HG03135 (cell line): Measurements from ENCODE around the gene CYB5R4.
"Not testable (repeated sequence)": the region's sequence is repeated elsewhere in the genome, so short reads cannot be mapped to it uniquely, and the experiment has no call there.

ENCODE experiments used
- ATAC-seq: cut with Tn5 transposase; IDR thresholded peaks from one replicate; pipeline ENCODE4 v1.9.1; 2021; ENCODE audit warnings: mild to moderate bottlenecking, moderate library complexity; ENCODE audit not compliant: unreplicated experiment

The CYB5R4 gene

GRCh38 chr6:83862776-83863471 lies 3.4 kb downstream of the CYB5R4 start:
- ATAC-seq, result no peak

DNA sequence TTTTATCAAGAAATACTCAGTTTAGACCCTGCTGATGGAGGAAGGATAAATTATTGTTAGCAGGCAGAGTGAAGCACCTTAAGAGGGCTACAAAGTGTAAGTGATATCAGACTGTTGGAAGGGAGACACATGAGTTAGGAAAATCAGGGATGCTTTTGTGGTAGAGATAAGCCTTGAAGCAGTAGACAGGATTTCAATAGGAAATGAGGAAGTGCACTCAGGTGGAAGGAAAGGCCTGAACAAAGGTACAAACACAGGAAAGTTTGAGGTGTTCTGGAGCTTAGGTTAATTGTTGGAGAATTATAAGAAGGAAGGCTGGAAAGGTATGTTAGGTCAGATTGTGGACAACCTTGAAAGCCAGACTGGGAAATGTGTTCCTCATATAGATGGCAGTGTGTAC lies 7.6 kb downstream of the CYB5R4 start:
- no peak for ATAC-seq

GRCh38 chr6:83867527-83868161 lies 8.2 kb downstream of the CYB5R4 start:
- ATAC-seq, result no peak

DNA sequence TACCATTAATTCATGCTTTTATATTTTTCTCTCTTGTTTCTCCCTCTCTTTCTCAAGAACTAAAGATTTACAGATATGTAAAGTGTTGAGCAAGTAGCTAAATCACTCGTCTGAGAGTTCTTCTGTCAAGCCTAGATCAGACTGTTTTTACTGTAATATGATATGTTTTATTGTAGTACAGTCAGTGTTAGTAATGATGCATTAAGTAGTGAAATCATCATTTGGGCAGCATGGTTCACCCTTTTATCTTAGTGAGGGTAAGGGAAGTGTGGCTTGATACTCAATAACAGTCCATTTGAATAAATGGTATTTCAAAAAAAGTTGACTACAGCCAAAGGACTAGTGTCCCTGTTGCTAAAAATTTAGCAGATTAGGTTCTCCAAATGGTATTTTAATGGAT lies 9.2 kb downstream of the CYB5R4 start:
- ATAC-seq, result no peak

DNA sequence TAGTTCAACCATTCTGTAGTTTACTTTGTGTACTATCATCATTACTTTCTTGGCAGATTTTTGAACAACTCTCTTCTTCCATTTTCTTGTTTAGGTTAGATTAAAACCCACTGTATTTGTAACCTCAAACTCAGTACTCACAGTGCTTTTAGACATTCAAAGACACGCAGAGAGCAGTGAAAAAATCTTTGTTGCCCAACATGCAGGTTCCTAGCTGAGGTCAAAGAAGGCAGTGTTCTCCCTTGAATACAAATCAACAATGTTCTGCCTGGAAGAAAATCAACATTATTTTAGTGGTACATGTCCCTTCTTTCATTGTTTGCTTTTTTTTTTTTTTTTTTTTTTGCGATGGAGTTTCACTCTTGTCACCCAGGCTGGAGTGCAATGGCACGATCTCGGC lies 11.2 kb downstream of the CYB5R4 start:
- no peak for ATAC-seq

- no peak for ATAC-seq
These were observed 13.1 kb downstream of the CYB5R4 start for GRCh38 chr6:83872386-83873118.

DNA sequence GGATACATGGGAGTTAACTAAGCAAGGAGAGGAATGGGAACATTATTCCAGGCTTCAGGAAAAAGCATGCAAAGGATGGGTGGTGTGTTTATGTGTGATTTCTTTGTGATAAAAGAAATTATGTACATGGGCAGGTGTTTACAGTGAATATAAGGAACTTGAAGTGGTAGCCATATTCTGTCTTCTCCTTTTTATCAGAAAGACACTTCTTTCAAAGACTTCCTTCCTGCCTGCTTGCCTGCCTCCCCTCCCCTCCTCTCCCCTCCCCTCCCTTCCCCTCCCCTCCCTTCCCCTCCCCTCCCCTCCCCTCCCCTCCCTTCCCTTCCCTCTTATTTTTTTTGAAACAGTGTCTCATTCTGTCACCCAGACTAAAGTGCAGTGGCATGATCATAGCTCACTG lies 14.4 kb downstream of the CYB5R4 start:
- ATAC-seq, result no peak

GRCh38 chr6:83875843-83876242 lies 16.4 kb downstream of the CYB5R4 start:
- no peak for ATAC-seq

DNA sequence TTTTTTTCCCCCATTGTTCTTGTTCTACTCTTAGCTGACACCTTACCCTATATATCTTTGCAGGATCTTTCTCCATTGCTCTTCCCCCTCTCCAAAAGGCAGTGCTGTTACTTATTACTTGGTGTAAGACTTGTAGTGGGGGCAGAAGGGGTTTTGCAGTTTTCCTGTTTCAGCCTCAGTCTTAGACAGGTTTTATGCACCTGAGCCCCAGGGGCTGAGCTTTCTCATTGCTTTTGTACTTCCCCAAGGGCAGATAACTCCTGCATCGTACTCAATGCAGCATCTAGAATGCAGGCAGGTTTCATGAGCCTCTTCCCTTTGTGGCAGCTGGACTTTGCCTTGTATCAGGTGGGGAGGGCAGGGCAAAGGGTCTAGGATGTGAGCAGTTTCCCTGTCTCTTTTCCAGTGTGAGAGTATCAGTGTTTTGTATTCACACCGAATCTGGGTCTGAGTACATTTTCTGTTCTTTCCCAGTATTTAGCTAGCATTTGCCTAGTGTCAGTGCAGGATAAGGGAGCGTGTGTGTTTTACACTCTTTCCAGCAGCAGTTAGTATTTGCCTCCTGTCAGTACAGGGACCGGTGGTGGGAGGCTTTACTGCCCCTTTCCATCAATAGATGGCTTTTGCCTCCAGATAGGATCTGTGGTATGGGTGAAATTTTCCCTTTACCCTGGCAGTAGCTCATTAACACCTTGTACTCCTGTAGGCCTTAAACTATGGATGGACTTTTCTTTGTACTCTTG lies 19.6 kb downstream of the CYB5R4 start:
- ATAC-seq, result no peak

- ATAC-seq, result no peak
These were observed 20.3 kb downstream of the CYB5R4 start for GRCh38 chr6:83879746-83880145.

DNA sequence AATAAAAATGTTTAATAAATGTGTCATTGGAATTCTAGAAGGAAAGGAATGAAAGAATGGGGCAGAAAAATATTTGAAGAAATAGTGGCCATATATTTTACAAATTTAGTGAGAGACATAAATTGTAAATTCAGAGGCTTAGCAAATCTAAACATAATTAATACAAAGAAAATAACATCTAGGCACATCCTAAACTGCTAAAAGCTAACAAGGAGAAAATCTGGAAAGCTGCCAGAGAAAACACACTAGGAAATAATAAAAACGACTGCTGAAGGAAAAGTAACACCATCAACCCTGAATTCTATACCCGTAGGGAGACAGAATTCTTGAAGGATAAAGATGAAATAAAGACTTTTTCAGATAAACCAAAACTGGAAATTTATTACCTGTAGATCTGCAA lies 23.8 kb downstream of the CYB5R4 start:
- ATAC-seq, result no peak

DNA sequence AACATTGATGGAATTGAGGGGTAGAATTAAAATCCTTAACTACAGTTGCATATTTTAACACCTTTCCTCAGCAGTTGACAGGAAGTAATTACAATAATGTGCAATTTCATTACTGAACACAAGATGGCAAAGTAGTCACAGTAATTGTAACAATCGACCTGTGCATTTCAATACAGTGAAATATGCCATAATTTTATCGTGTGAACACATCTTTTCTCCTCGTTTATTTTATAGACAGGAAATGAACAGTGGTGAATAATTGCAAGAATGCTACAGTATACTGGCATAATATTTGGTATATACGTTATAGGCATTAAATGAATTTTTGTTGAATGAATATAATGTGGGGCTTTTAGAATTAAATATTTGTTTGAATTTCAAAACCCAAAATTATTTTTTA lies 25.0 kb downstream of the CYB5R4 start:
- no peak for ATAC-seq

- no peak for ATAC-seq
These were observed 26.5 kb downstream of the CYB5R4 start for GRCh38 chr6:83885984-83886383.

- ATAC-seq, result no peak
These were observed 30.1 kb downstream of the CYB5R4 start for GRCh38 chr6:83889621-83890020.

- ATAC-seq, result no peak
These were observed 31.0 kb downstream of the CYB5R4 start for GRCh38 chr6:83890520-83890919.

DNA sequence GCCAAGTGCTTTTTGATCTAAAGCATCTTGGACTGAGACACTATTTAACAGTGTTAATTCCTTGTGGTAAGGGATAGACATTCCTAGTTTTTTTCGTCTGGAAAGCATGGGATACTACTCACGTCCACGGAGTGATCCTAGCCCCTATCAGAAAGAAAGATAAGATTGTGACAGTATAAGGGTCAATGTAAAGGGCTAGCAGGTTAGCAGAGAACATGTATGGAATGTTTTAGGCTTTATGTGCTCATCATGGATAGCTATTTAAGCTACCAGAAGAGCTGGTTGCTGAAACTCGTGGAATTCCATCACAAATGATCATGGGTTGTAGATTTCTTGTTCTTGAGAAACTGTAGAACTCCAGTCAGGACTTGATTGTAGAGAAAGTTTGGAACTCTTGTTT lies 32.1 kb downstream of the CYB5R4 start:
- no peak for ATAC-seq

- ATAC-seq, result no peak
These were observed 33.5 kb downstream of the CYB5R4 start for GRCh38 chr6:83893024-83893423.

DNA sequence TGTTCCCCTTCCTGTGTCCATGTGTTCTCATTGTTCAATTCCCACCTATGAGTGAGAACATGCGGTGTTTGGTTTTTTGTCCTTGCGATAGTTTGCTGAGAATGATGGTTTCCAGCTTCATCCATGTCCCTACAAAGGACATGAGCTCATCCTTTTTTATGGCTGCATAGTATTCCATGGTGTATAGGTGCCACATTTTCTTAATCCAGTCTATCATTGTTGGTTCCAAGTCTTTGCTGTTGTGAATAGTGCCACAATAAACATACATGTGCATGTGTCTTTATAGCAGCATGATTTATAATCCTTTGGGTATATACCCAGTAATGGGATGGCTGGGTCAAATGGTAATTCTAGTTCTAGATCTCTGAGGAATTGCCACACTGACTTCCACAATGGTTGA lies 37.6 kb downstream of the CYB5R4 start:
- not testable (repeated sequence) for ATAC-seq

DNA sequence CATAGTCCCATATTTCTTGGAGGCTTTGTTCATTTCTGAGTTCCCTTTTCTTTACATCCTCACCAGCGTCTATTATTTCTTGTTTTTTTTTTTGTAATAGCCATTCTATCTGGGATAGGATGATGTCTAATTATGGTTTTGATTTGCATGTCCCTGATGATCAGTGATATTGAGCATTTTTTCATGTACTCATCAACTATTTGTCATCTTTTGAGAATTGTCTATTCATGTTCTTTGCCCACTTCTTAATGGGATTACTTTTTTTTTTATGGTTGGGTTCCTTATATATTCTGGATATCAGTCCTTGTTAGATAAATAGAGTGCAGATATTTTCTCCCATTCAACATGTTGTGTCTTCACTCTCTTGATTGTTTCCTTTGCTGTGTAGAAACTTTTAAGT lies 42.1 kb downstream of the CYB5R4 start:
- ATAC-seq, result no peak

DNA sequence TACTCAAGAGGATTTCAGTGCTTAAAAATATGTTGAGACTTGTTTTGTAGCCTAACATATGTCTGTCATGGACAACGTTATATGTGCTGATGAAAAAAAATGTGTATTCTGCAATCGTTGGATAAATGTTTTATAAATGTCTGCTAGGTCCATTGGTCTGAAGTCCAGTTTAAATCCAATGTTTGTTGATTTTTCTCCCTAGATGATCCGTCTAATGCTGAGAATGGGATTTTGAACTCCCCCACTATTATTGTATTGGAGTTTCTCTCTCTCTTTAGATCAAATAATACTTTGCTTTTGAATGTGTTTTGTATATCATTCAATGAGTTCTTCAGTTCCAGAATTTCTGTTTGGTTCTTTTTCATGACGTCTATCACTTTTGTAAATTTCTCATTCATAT lies 44.9 kb downstream of the CYB5R4 start:
- no peak for ATAC-seq

DNA sequence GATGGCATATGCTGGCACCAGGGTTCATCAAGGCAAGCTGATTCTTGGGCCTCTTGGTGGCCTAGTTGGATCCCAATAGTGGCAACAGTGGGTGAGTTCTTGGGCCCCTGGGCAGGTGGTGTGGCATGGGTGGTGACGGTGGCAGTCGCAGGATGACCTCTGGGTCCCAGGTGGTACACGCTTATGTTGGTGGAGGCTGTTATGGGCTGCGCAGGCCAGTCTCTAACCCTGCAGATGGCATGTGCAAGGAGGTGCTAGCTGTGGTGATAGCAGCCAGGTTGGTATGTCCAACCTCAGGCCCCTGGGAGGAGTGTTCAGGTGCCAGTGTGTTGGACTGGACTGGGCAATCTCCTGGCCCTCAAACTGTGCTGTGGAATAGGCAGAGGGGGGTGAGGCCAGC lies 46.2 kb downstream of the CYB5R4 start:
- no peak for ATAC-seq
